Body of pancreas (tissue), 4 donors: Measurements from ENCODE around the gene VPS72.

Source experiments
- POLR2A ChIP-seq, 3 donors: fragments of 450-650 bp; IDR thresholded peaks; one replicate each; pipeline ENCODE4 v1.6.1; 2016; ENCODE audit warnings: antibody characterized with exemption in 3 of 3, mild to moderate bottlenecking in 2 of 3
- TF ChIP-seq, protein P1 (sequence below), 7 experiments: fragments of 450-650 bp in 4 of 7; fragments of 200-600 bp in 3 of 7; sonication (generic) in 3 of 7; IDR thresholded peaks; one replicate each; pipeline ENCODE4 v1.5.1; 2016 to 2019; ENCODE audit warnings: antibody characterized with exemption in 7 of 7

DNA sequence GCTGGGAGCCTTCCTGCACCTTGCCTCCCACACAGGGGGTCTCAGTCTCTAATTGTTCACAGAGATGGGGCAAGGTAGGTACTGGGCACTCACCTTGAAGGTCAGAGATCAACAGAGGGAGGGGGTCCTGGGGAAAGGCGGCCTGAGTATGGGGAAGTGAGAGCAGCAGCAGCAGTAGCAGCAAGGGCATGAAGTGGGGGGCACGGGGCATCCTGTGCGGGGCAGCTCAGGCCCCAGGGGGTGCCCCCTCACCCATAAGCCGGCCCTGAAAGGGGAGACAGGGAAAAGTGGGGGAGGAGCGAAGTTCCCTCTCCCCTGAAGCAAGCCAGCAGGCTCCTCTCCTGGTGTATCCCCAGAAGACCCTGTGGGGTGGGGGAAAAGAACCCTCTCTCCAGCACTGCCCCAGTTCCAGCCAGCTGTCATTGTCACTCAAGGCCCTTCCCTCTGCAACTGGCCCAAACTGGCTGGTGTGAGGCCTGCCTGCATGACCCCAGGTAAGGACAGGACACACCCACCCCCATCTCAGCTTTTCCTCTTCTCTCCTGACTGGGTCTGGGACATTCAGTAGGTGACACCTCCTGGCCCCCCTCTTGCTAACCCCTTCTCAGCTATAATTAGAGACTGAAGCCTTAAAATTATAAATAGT, 47.5 kb downstream of the VPS72 start:
- TF ChIP-seq, protein P1, sequence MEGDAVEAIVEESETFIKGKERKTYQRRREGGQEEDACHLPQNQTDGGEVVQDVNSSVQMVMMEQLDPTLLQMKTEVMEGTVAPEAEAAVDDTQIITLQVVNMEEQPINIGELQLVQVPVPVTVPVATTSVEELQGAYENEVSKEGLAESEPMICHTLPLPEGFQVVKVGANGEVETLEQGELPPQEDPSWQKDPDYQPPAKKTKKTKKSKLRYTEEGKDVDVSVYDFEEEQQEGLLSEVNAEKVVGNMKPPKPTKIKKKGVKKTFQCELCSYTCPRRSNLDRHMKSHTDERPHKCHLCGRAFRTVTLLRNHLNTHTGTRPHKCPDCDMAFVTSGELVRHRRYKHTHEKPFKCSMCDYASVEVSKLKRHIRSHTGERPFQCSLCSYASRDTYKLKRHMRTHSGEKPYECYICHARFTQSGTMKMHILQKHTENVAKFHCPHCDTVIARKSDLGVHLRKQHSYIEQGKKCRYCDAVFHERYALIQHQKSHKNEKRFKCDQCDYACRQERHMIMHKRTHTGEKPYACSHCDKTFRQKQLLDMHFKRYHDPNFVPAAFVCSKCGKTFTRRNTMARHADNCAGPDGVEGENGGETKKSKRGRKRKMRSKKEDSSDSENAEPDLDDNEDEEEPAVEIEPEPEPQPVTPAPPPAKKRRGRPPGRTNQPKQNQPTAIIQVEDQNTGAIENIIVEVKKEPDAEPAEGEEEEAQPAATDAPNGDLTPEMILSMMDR (IDR thresholded peaks at IDR 0.05) = no peak
- no peak for TF ChIP-seq POLR2A (IDR thresholded peaks at IDR 0.05)
